ENCODE measurements around the gene MRPS26. TPM values are rescaled to one million over a fixed set of nuclear protein-coding genes. Genes with fewer than 3 reads are reported as not detected.
"Not testable (repeated sequence)": the region's sequence is repeated elsewhere in the genome, so short reads cannot be mapped to it uniquely, and the experiment has no call there.

Gene MRPS26
- total RNA-seq, 6 donors from 2014 or later: 36.7 to 65.5 (median 51.4) TPM

- 86 to 90% methylated on average over 3 of the region's 3 CpGs for WGBS, 2 donors
- no peak overlapping the region for H3K27ac ChIP-seq
- DNase-seq (no peak), ATAC-seq (ENCODE audit: low FRiP score in 2 of 2) (peak in 1 of 2 donors; percentile 61)
- H3K9me3 ChIP-seq: no peaks in the 10 kb centered on the region
- TF ChIP-seq POLR2A (IDR thresholded peaks at IDR 0.05) (no peak), POLR2AphosphoS5 (IDR thresholded peaks at IDR 0.05) (no peak), EP300 (IDR thresholded peaks at IDR 0.05) (no peak), CTCF (IDR thresholded peaks at IDR 0.05) (no peak)
- no peaks in the 10 kb centered on the region for H3K4me1 ChIP-seq
- H3K36me3 ChIP-seq: no peaks in the 10 kb centered on the region
- H3K27me3 ChIP-seq: no peaks in the 10 kb centered on the region
- no peak overlapping the region for H3K4me3 ChIP-seq
Measured at GRCh38 chr20:3059489-3059888, 13.6 kb downstream of the MRPS26 start.

- 81 to 88% methylated on average over 6 of the region's 6 CpGs for WGBS, 2 donors
- not testable (repeated sequence) for H3K9me3 ChIP-seq; ATAC-seq (ENCODE audit: low FRiP score in 2 of 2); H3K27me3 ChIP-seq; H3K36me3 ChIP-seq; H3K4me1 ChIP-seq; DNase-seq; H3K4me3 ChIP-seq
- peak overlapping the region in 1 of 4 donors; percentile 31 for H3K27ac ChIP-seq
Measured at GRCh38 chr20:3064119-3064518, 18.3 kb downstream of the MRPS26 start.

- H3K27ac ChIP-seq: no peak overlapping the region
- peaks cover 4 to 13% (median 11%) of the 10 kb centered on the region in 4 donors for H3K4me1 ChIP-seq
- H3K4me3 ChIP-seq: no peak overlapping the region
- no peaks in the 10 kb centered on the region for H3K36me3 ChIP-seq
- TF ChIP-seq POLR2AphosphoS5 (IDR thresholded peaks at IDR 0.05) (no peak), CTCF (IDR thresholded peaks at IDR 0.05) (no peak), EP300 (IDR thresholded peaks at IDR 0.05) (no peak), POLR2A (IDR thresholded peaks at IDR 0.05) (no peak)
- 79% methylated on average over 23 of the region's 23 CpGs for WGBS, 2 donors
- DNase-seq (no peak), ATAC-seq (ENCODE audit: low FRiP score in 2 of 2) (no peak)
- H3K27me3 ChIP-seq: peaks cover 0 to 13% (median 9%) of the 10 kb centered on the region in 4 donors
- H3K9me3 ChIP-seq: no peaks in the 10 kb centered on the region
Measured at GRCh38 chr20:3067139-3068014, 21.5 kb downstream of the MRPS26 start.

GRCh38 chr20:3068075-3068474 lies 22.2 kb downstream of the MRPS26 start:
- WGBS, 2 donors: 73% methylated on average over 8 of the region's 8 CpGs

More at GRCh38 chr20:3068075-3068474, 22.2 kb downstream of the MRPS26 start:
- Histone ChIP-seq H3K9me3 (no peaks in the 10 kb centered on the region), H3K27me3 (peaks cover 0 to 13% (median 9%) of the 10 kb centered on the region in 4 donors), H3K27ac (no peak overlapping the region), H3K36me3 (no peaks in the 10 kb centered on the region), H3K4me3 (no peak overlapping the region), H3K4me1 (peaks cover 4 to 15% (median 12%) of the 10 kb centered on the region in 4 donors)
- DNase-seq: no peak
- TF ChIP-seq EP300 (IDR thresholded peaks at IDR 0.05) (no peak), CTCF (IDR thresholded peaks at IDR 0.05) (no peak), POLR2A (IDR thresholded peaks at IDR 0.05) (no peak), POLR2AphosphoS5 (IDR thresholded peaks at IDR 0.05) (no peak)
- ATAC-seq (ENCODE audit: low FRiP score in 2 of 2): no peak
